Measurements from ENCODE around the gene MXD4.

The MXD4 gene

GRCh38 chr4:2261853-2262144 is at the start of gene MXD4:
Gene MXD4 (minus strand): TSS chr4:2262109. CDS start chr4:2261980, 129 bp downstream.
- no peak for DNase-seq (ENCODE audit: low spot score)

GRCh38 chr4:2306773-2307410 is 45.0 kb upstream of the MXD4 start:
- DNase-seq (ENCODE audit: low spot score), result no peak

- DNase-seq (ENCODE audit: low spot score), result no peak
Measured at GRCh38 chr4:2305766-2306501, 44.0 kb upstream of the MXD4 start.

GRCh38 chr4:2304877-2305561 is 43.1 kb upstream of the MXD4 start:
- DNase-seq (ENCODE audit: low spot score), result no peak

- no peak for DNase-seq (ENCODE audit: low spot score)
Measured at GRCh38 chr4:2304321-2304876, 42.5 kb upstream of the MXD4 start.

GRCh38 chr4:2303686-2304320 is 41.9 kb upstream of the MXD4 start:
- no peak for DNase-seq (ENCODE audit: low spot score)

- no peak for DNase-seq (ENCODE audit: low spot score)
Measured at GRCh38 chr4:2303121-2303685, 41.3 kb upstream of the MXD4 start.

GRCh38 chr4:2302387-2303119 is 40.6 kb upstream of the MXD4 start:
- no peak for DNase-seq (ENCODE audit: low spot score)

GRCh38 chr4:2301806-2302205 is 39.9 kb upstream of the MXD4 start:
- no peak for DNase-seq (ENCODE audit: low spot score)

GRCh38 chr4:2301225-2301642 is 39.3 kb upstream of the MXD4 start:
- DNase-seq (ENCODE audit: low spot score), result no peak

GRCh38 chr4:2300431-2301224 is 38.7 kb upstream of the MXD4 start:
- no peak for DNase-seq (ENCODE audit: low spot score)

GRCh38 chr4:2299794-2300193 is 37.9 kb upstream of the MXD4 start:
- DNase-seq (ENCODE audit: low spot score), result no peak

- no peak for DNase-seq (ENCODE audit: low spot score)
Measured at GRCh38 chr4:2298532-2298991, 36.7 kb upstream of the MXD4 start.

- no peak for DNase-seq (ENCODE audit: low spot score)
Measured at GRCh38 chr4:2297606-2298531, 36.0 kb upstream of the MXD4 start.

GRCh38 chr4:2296631-2297601 is 35.0 kb upstream of the MXD4 start:
- no peak for DNase-seq (ENCODE audit: low spot score)

- no peak for DNase-seq (ENCODE audit: low spot score)
Measured at GRCh38 chr4:2295900-2296442, 34.1 kb upstream of the MXD4 start.

GRCh38 chr4:2295500-2295899 is 33.6 kb upstream of the MXD4 start:
- DNase-seq (ENCODE audit: low spot score), result no peak

GRCh38 chr4:2292646-2293108 is 30.8 kb upstream of the MXD4 start:
- no peak for DNase-seq (ENCODE audit: low spot score)

Data from kidney capillary endothelial cell (primary cell).